Activated CD4-positive, CD25-positive, alpha-beta regulatory T cell (primary cell): ENCODE data around the gene CA11.

Experiments
- DNase-seq, 4 experiments: peaks; one replicate each; lab custom pipeline; 2025; lab: John Stamatoyannopoulos, UW

CA11 gene

GRCh38 chr19:48613024-48613851 is 32.7 kb downstream of the CA11 start:
- DNase-seq: no peak

GRCh38 chr19:48611872-48612271 is 34.1 kb downstream of the CA11 start:
- DNase-seq: no peak

- no peak for DNase-seq
Observed at GRCh38 chr19:48609571-48610108, 36.3 kb downstream of the CA11 start.

- DNase-seq: peak in 1 of 4 experiments; percentile 21
Observed at GRCh38 chr19:48608798-48609263, 37.2 kb downstream of the CA11 start.

GRCh38 chr19:48607359-48607755 is 38.6 kb downstream of the CA11 start:
- no peak for DNase-seq

- DNase-seq: no peak
Observed at GRCh38 chr19:48606463-48607358, 39.3 kb downstream of the CA11 start, which contains the start of gene SPACA4. Gene SPACA4, plus strand, starts transcription at chr19:48606742. Its CDS starts 237 bp downstream, at chr19:48606979.

GRCh38 chr19:48603850-48604249 is 42.1 kb downstream of the CA11 start:
- no peak for DNase-seq

GRCh38 chr19:48603449-48603848 is 42.5 kb downstream of the CA11 start:
- no peak for DNase-seq

- DNase-seq: no peak
Observed at GRCh38 chr19:48603001-48603400, 43.0 kb downstream of the CA11 start.

- DNase-seq: no peak
Observed at GRCh38 chr19:48600679-48601417, 45.1 kb downstream of the CA11 start.

- no peak for DNase-seq
Observed at GRCh38 chr19:48598996-48599700, 46.8 kb downstream of the CA11 start.

GRCh38 chr19:48596679-48597465 is 49.1 kb downstream of the CA11 start:
- peak in 1 of 4 experiments; percentile 24 for DNase-seq

GRCh38 chr19:48596237-48596636 is 49.8 kb downstream of the CA11 start:
- no peak for DNase-seq

GRCh38 chr19:48595833-48596232 is 50.2 kb downstream of the CA11 start:
- no peak for DNase-seq

GRCh38 chr19:48595171-48595570 is 50.8 kb downstream of the CA11 start:
- DNase-seq: no peak

GRCh38 chr19:48591021-48591420 is 55.0 kb downstream of the CA11 start:
- no peak for DNase-seq

- DNase-seq: peak; percentile 78 to 83 (median 83)
Observed at GRCh38 chr19:48588670-48589401, 57.2 kb downstream of the CA11 start.
